SK-N-SH (cell line): ENCODE results near the gene ANKRD44. TPM values are rescaled to one million over a fixed set of nuclear protein-coding genes. Genes with fewer than 3 reads are reported as not detected.

Experiments used
- CTCF ChIA-PET: fragments of 300-600, 350-600 bp; formaldehyde crosslinking; extraction: SDS; loops from one replicate; lab custom pipeline; 2021; lab: Yijun Ruan, JAX
- POLR2A ChIA-PET: fragments of 350-600 bp; sonication (Branson Sonifier 250); formaldehyde crosslinking; extraction: SDS; loops from one replicate; lab custom pipeline; 2020; ENCODE audit warnings: antibody characterized with exemption, inconsistent platforms; lab: Yijun Ruan, JAX
- DNase-seq: peaks from one replicate; pipeline ENCODE4 v3.0.0; 2012
- H2AFZ ChIP-seq: fragments of 200-600 bp; sonication (generic); 2 replicates; pipeline ENCODE4 v1.8.1; 2016; ENCODE audit warnings: antibody characterized with exemption, mild to moderate bottlenecking, low read depth
- H3F3A ChIP-seq: fragments of 200-600 bp; sonication (generic); replicated peaks from 2 replicates; pipeline ENCODE3; 2016; ENCODE audit warnings: antibody characterized with exemption, mild to moderate bottlenecking; ENCODE audit not compliant: insufficient read depth
- H3K27ac ChIP-seq, 2 experiments: fragments of 200-500 bp in 1 of 2; fragments of 200-600 bp in 1 of 2; sonication (Bioruptor generic) in 1 of 2; sonication (generic), shearing (Covaris generic) in 1 of 2; 2 replicates each; pipeline versions ENCODE4 v1.5.1 to v1.6.1; 2014 to 2016; ENCODE audit warnings: low read depth in 2 of 2, inconsistent platforms in 1 of 2, low read length in 1 of 2, mild to moderate bottlenecking in 1 of 2, mixed read lengths in 1 of 2
- H3K27me3 ChIP-seq: fragments of 200-600 bp; sonication (generic), shearing (Covaris generic); 2 replicates; pipeline ENCODE4 v1.6.1; 2016; ENCODE audit warnings: mixed run types; ENCODE audit not compliant: insufficient read depth
- H3K36me3 ChIP-seq, 2 experiments: fragments of 200-500 bp in 1 of 2; fragments of 200-600 bp in 1 of 2; sonication (Bioruptor generic) in 1 of 2; sonication (generic) in 1 of 2; replicated peaks in 1 of 2; 2 replicates each; pipeline versions ENCODE3 to v1.5.1; 2014 to 2016; ENCODE audit warnings: low read length in 1 of 2, mild to moderate bottlenecking in 1 of 2; ENCODE audit not compliant: insufficient read depth in 2 of 2, control insufficient read depth in 1 of 2
- H3K4me1 ChIP-seq, 2 experiments: fragments of 200-500 bp in 1 of 2; fragments of 200-600 bp in 1 of 2; sonication (Bioruptor generic) in 1 of 2; sonication (generic), shearing (Covaris generic) in 1 of 2; 2 replicates each; pipeline versions ENCODE4 v1.5.1 to v1.6.1; 2014 to 2016; ENCODE audit warnings: low read depth in 1 of 2, low read length in 1 of 2, mixed run types in 1 of 2; ENCODE audit not compliant: insufficient read depth in 2 of 2, control insufficient read depth in 1 of 2
- H3K4me2 ChIP-seq: fragments of 200-600 bp; sonication (generic), shearing (Covaris generic); 2 replicates; pipeline ENCODE4 v1.6.1; 2017; ENCODE audit warnings: mixed run types
- H3K4me3 ChIP-seq, 2 experiments: fragments of 200-500 bp in 1 of 2; fragments of 200-600 bp in 1 of 2; sonication (Bioruptor generic) in 1 of 2; sonication (generic), shearing (Covaris generic) in 1 of 2; 2 replicates each; pipeline versions ENCODE4 v1.5.1 to v1.8.1; 2014 to 2016; ENCODE audit warnings: low read depth in 2 of 2, inconsistent platforms in 1 of 2, low read length in 1 of 2, mild to moderate bottlenecking in 1 of 2, mixed read lengths in 1 of 2, moderate library complexity in 1 of 2
- H3K79me2 ChIP-seq: fragments of 200-600 bp; sonication (generic); 2 replicates; pipeline ENCODE4 v1.8.1; 2017; ENCODE audit warnings: mild to moderate bottlenecking; ENCODE audit not compliant: insufficient read depth
- H3K9ac ChIP-seq: fragments of 200-600 bp; sonication (generic); 2 replicates; pipeline ENCODE4 v1.6.1; 2017; ENCODE audit warnings: mixed run types
- H3K9me2 ChIP-seq: fragments of 200-600 bp; sonication (generic); 2 replicates; pipeline ENCODE4 v1.6.1; 2017; ENCODE audit warnings: mixed run types
- H3K9me3 ChIP-seq: fragments of 200-600 bp; sonication (generic); 2 replicates; pipeline ENCODE4 v1.6.1; 2017; ENCODE audit warnings: mixed run types, mild to moderate bottlenecking, moderate library complexity
- H4K20me1 ChIP-seq: fragments of 200-600 bp; sonication (generic); 2 replicates; pipeline ENCODE4 v1.6.1; 2017; ENCODE audit warnings: mild to moderate bottlenecking, mixed run types; ENCODE audit not compliant: insufficient read depth
- CHD2 ChIP-seq: fragments of 150-350 bp; IDR thresholded peaks from 2 replicates; pipeline ENCODE4 v1.6.1; 2018; ENCODE audit warnings: low read length; ENCODE audit not compliant: partially characterized antibody
- EP300 ChIP-seq, 2 experiments: IDR thresholded peaks; 2 replicates each; pipeline versions ENCODE4 v1.4.0 to v1.6.1; 2012; ENCODE audit warnings: borderline replicate concordance in 1 of 2, low read depth in 1 of 2, low read length in 1 of 2
- EZH2phosphoT487 ChIP-seq: fragments of 200-600 bp; sonication (generic); IDR thresholded peaks from 2 replicates; pipeline ENCODE4 v1.6.1; 2017; ENCODE audit warnings: low read depth, mixed run types, mild to moderate bottlenecking, antibody characterized with exemption, moderate library complexity, borderline replicate concordance
- FOSL2 ChIP-seq: IDR thresholded peaks from 2 replicates; pipeline ENCODE4 v1.4.0; 2012; ENCODE audit warnings: low read depth, mild to moderate bottlenecking, moderate library complexity, borderline replicate concordance
- MAX ChIP-seq: IDR thresholded peaks from 2 replicates; pipeline ENCODE4 v1.4.0; 2012; ENCODE audit warnings: low read depth
- MEF2A ChIP-seq: IDR thresholded peaks from 2 replicates; pipeline ENCODE4 v1.4.0; 2012; ENCODE audit warnings: low read depth, borderline replicate concordance
- NRF1 ChIP-seq: IDR thresholded peaks from 2 replicates; pipeline ENCODE4 v1.6.1; 2012; ENCODE audit warnings: low read depth, mild to moderate bottlenecking, low read length
- SIN3A ChIP-seq: IDR thresholded peaks from 2 replicates; pipeline ENCODE4 v1.6.1; 2012; ENCODE audit warnings: low read depth, mild to moderate bottlenecking, low read length, moderate library complexity, borderline replicate concordance
- SMC3 ChIP-seq: IDR thresholded peaks from 2 replicates; pipeline ENCODE4 v1.6.1; 2012; ENCODE audit warnings: low read depth, low read length, improper control_type of control experiment
- TEAD4 ChIP-seq: IDR thresholded peaks from 2 replicates; pipeline ENCODE4 v1.4.0; 2012; ENCODE audit warnings: mild to moderate bottlenecking, borderline replicate concordance; ENCODE audit not compliant: insufficient read depth
- USF2 ChIP-seq: fragments of 150-350 bp; IDR thresholded peaks from 2 replicates; pipeline ENCODE4 v1.6.1; 2017; ENCODE audit warnings: antibody characterized with exemption, low read length, low read depth, borderline replicate concordance
- WGBS: methylation state at CpG from one replicate; pipeline ENCODE4 v1.1.6; 2017; ENCODE audit warnings: low lambda C conversion rate; 5-methylcytosine and 5-hydroxymethylcytosine counted together
- polyA plus RNA-seq, 3 experiments: library from polyadenylated mRNA; depleted of rRNA; stranded (reverse); fragments of >200 nt; gene quantifications; 2 replicates each; pipeline ENCODE4 v1.2.3, GENCODE V29; 2012
- TF ChIP-seq, protein P1 (sequence below): IDR thresholded peaks from 2 replicates; pipeline ENCODE4; 2012
- TF ChIP-seq, protein P2 (sequence below): IDR thresholded peaks from 2 replicates; pipeline ENCODE4 v1.4.0; 2012; ENCODE audit warnings: low read depth, borderline replicate concordance
- TF ChIP-seq, protein P3 (sequence below): fragments of 150-350 bp; IDR thresholded peaks from 2 replicates; pipeline ENCODE4 v1.6.1; 2016; ENCODE audit warnings: mild to moderate bottlenecking, low read depth, low read length

The ANKRD44 gene
- polyA plus RNA-seq, 1 of the 3 experiments (the other 2 are of a cell fraction), result 12.5 TPM

- Histone ChIP-seq H3K4me2 (no peak overlapping the region), H3K9me3 (no peaks in the 10 kb centered on the region; the same call in 1 of the 2 replicates), H4K20me1 (no peaks in the 10 kb centered on the region), H3K27me3 (no peaks in the 10 kb centered on the region), H2AFZ (no peak overlapping the region), H3F3A (no peaks in the 10 kb centered on the region), H3K36me3 (no peaks in the 10 kb centered on the region), H3K4me3 (no peak overlapping the region), H3K4me1 (no peaks in the 10 kb centered on the region; a peak in 2 of 4 replicates), H3K79me2 (no peaks in the 10 kb centered on the region), H3K9me2 (no peaks in the 10 kb centered on the region), H3K9ac (no peak overlapping the region), H3K27ac (no peak overlapping the region)
- POLR2A ChIA-PET, result no interaction called here
- DNase-seq, result no peak
- TF ChIP-seq, protein P1, sequence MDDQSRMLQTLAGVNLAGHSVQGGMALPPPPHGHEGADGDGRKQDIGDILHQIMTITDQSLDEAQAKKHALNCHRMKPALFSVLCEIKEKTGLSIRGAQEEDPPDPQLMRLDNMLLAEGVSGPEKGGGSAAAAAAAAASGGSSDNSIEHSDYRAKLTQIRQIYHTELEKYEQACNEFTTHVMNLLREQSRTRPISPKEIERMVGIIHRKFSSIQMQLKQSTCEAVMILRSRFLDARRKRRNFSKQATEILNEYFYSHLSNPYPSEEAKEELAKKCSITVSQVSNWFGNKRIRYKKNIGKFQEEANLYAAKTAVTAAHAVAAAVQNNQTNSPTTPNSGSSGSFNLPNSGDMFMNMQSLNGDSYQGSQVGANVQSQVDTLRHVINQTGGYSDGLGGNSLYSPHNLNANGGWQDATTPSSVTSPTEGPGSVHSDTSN, result no peak
- TF ChIP-seq MAX, result no peak
- TF ChIP-seq TEAD4, result no peak
- TF ChIP-seq EP300 (IDR thresholded peaks at IDR 0.05; ENCODE audit: borderline replicate concordance in 1 of 2, low read depth in 1 of 2, low read length in 1 of 2), result no peak
- no peak for TF ChIP-seq NRF1
- TF ChIP-seq MEF2A, result no peak
- TF ChIP-seq EZH2phosphoT487, result no peak
- WGBS, result 82% methylated on average over 1 of the region's 1 CpG
- CTCF ChIA-PET, result no interaction called here
Observed at GRCh38 chr2:196974970-196975369, 335.6 kb downstream of the ANKRD44 start.

- no peaks in the 10 kb centered on the region for H3F3A ChIP-seq
- DNase-seq, result no peak
- H3K9me2 ChIP-seq, result no peaks in the 10 kb centered on the region
- no peak overlapping the region for H3K9ac ChIP-seq
- no peak overlapping the region for H2AFZ ChIP-seq
- H3K4me1 ChIP-seq, result no peaks in the 10 kb centered on the region
- H3K79me2 ChIP-seq, result no peaks in the 10 kb centered on the region
- H3K9me3 ChIP-seq, result no peaks in the 10 kb centered on the region; the same call in 1 of the 2 replicates
- no peaks in the 10 kb centered on the region for H3K27me3 ChIP-seq
- no peak overlapping the region for H3K4me3 ChIP-seq
- TF ChIP-seq CHD2 (no peak), SIN3A (no peak), FOSL2 (no peak), USF2 (no peak), SMC3 (no peak)
- TF ChIP-seq, protein P1, result no peak
- TF ChIP-seq, protein P2, sequence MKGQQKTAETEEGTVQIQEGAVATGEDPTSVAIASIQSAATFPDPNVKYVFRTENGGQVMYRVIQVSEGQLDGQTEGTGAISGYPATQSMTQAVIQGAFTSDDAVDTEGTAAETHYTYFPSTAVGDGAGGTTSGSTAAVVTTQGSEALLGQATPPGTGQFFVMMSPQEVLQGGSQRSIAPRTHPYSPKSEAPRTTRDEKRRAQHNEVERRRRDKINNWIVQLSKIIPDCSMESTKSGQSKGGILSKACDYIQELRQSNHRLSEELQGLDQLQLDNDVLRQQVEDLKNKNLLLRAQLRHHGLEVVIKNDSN, result no peak
- TF ChIP-seq, protein P3, sequence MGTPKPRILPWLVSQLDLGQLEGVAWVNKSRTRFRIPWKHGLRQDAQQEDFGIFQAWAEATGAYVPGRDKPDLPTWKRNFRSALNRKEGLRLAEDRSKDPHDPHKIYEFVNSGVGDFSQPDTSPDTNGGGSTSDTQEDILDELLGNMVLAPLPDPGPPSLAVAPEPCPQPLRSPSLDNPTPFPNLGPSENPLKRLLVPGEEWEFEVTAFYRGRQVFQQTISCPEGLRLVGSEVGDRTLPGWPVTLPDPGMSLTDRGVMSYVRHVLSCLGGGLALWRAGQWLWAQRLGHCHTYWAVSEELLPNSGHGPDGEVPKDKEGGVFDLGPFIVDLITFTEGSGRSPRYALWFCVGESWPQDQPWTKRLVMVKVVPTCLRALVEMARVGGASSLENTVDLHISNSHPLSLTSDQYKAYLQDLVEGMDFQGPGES, result no peak
- no peak overlapping the region for H3K4me2 ChIP-seq
- 91% methylated on average over 3 of the region's 3 CpGs for WGBS
- no peak overlapping the region for H3K27ac ChIP-seq
- CTCF ChIA-PET, result interaction anchor here (0.6 kb wide), 2 partner anchors 348 to 616 kb away, joined by 3 read pairs; no protein-coding TSS in a partner anchor
- no peaks in the 10 kb centered on the region for H3K36me3 ChIP-seq
- POLR2A ChIA-PET, result no interaction called here
- H4K20me1 ChIP-seq, result no peaks in the 10 kb centered on the region
Observed at GRCh38 chr2:196971574-196972279, 338.9 kb downstream of the ANKRD44 start.
